Measurements from ENCODE around the gene DOK6. TPM values are rescaled to one million over a fixed set of nuclear protein-coding genes. Genes with fewer than 3 reads are reported as not detected.

The DOK6 gene
- total RNA-seq, 2 experiments from 2014 or later, result not detected

GRCh38 chr18:69691008-69691760 is 290.5 kb downstream of the DOK6 start:
- POLR2A ChIA-PET, result no interaction called here
- TF ChIP-seq CTCF (conservative IDR thresholded peaks at IDR 0.05; ENCODE audit: low read length), result no peak
- no peak for TF ChIP-seq EZH2phosphoT487 (IDR thresholded peaks at IDR 0.05; ENCODE audit: borderline replicate concordance, low read depth, low read length)
- no peaks in the 10 kb centered on the region for H4K20me1 ChIP-seq (ENCODE audit: insufficient read depth, low read length)
- H3K4me3 ChIP-seq (ENCODE audit: low read depth, low read length, poor library complexity, severe bottlenecking), result no peak overlapping the region
- BruUV-seq (replicated peaks), result no TSS peak
- no peaks in the 10 kb centered on the region for H3K9me2 ChIP-seq (ENCODE audit: insufficient read depth, low read length)
- CTCF ChIA-PET (ENCODE audit: unreplicated experiment), result no interaction called here
- H3K9me3 ChIP-seq (ENCODE audit: low read length), result no peaks in the 10 kb centered on the region
- H3K36me3 ChIP-seq (ENCODE audit: insufficient read depth, low read length), result no peaks in the 10 kb centered on the region
- DNase-seq (ENCODE audit: low spot score), result no peak
- H3K79me2 ChIP-seq (ENCODE audit: insufficient read depth, low read depth, low read length), result no peaks in the 10 kb centered on the region
- no peak overlapping the region for H2AFZ ChIP-seq (ENCODE audit: low read length)
- H3K4me1 ChIP-seq (ENCODE audit: insufficient read depth, low read length, poor library complexity, severe bottlenecking), result no peaks in the 10 kb centered on the region
- H3K4me2 ChIP-seq (ENCODE audit: low read length), result no peak overlapping the region
- H3K27ac ChIP-seq (ENCODE audit: low read depth, low read length, poor library complexity, severe bottlenecking), result no peak overlapping the region
- intact Hi-C loops (cut with micrococcal nuclease; ENCODE audit: unreplicated experiment), result no loop called here

GRCh38 chr18:69697069-69697468 is 296.4 kb downstream of the DOK6 start:
- CTCF ChIA-PET (ENCODE audit: unreplicated experiment), result no interaction called here
- H3K4me1 ChIP-seq (ENCODE audit: insufficient read depth, low read length, poor library complexity, severe bottlenecking), result no peaks in the 10 kb centered on the region
- no peak for TF ChIP-seq CTCF (conservative IDR thresholded peaks at IDR 0.05; ENCODE audit: low read length)
- no peak for TF ChIP-seq EZH2phosphoT487 (IDR thresholded peaks at IDR 0.05; ENCODE audit: borderline replicate concordance, low read depth, low read length)

GRCh38 chr18:69697689-69698088 is 297.0 kb downstream of the DOK6 start:
- H4K20me1 ChIP-seq (ENCODE audit: insufficient read depth, low read length), result no peaks in the 10 kb centered on the region
- H3K4me3 ChIP-seq (ENCODE audit: low read depth, low read length, poor library complexity, severe bottlenecking), result no peak overlapping the region
- H3K9me3 ChIP-seq (ENCODE audit: low read length), result no peaks in the 10 kb centered on the region
- intact Hi-C loops (cut with micrococcal nuclease; ENCODE audit: unreplicated experiment), result no loop called here
- H3K9me2 ChIP-seq (ENCODE audit: insufficient read depth, low read length), result no peaks in the 10 kb centered on the region
- no peak for DNase-seq (ENCODE audit: low spot score)
- no TSS peak for BruUV-seq (replicated peaks)
- ChIA-PET CTCF (ENCODE audit: unreplicated experiment) (no interaction called here), POLR2A (no interaction called here)
- H3K27ac ChIP-seq (ENCODE audit: low read depth, low read length, poor library complexity, severe bottlenecking), result no peak overlapping the region
- no peaks in the 10 kb centered on the region for H3K4me1 ChIP-seq (ENCODE audit: insufficient read depth, low read length, poor library complexity, severe bottlenecking)
- H3K79me2 ChIP-seq (ENCODE audit: insufficient read depth, low read depth, low read length), result no peaks in the 10 kb centered on the region
- H3K4me2 ChIP-seq (ENCODE audit: low read length), result no peak overlapping the region
- H2AFZ ChIP-seq (ENCODE audit: low read length), result no peak overlapping the region
- no peaks in the 10 kb centered on the region for H3K36me3 ChIP-seq (ENCODE audit: insufficient read depth, low read length)
- TF ChIP-seq CTCF (conservative IDR thresholded peaks at IDR 0.05; ENCODE audit: low read length) (no peak), EZH2phosphoT487 (IDR thresholded peaks at IDR 0.05; ENCODE audit: borderline replicate concordance, low read depth, low read length) (no peak)

More at GRCh38 chr18:69697069-69697468, 296.4 kb downstream of the DOK6 start:
- no peaks in the 10 kb centered on the region for H3K79me2 ChIP-seq (ENCODE audit: insufficient read depth, low read depth, low read length)
- H4K20me1 ChIP-seq (ENCODE audit: insufficient read depth, low read length), result no peaks in the 10 kb centered on the region
- intact Hi-C loops (cut with micrococcal nuclease; ENCODE audit: unreplicated experiment), result no loop called here
- no peak for DNase-seq (ENCODE audit: low spot score)
- H3K36me3 ChIP-seq (ENCODE audit: insufficient read depth, low read length), result no peaks in the 10 kb centered on the region
- H3K4me3 ChIP-seq (ENCODE audit: low read depth, low read length, poor library complexity, severe bottlenecking), result no peak overlapping the region
- BruUV-seq (replicated peaks), result no TSS peak
- no peaks in the 10 kb centered on the region for H3K9me3 ChIP-seq (ENCODE audit: low read length)
- POLR2A ChIA-PET, result interaction anchor here (0.6 kb wide), 1 partner anchor 104 kb away, joined by 3 read pairs; no protein-coding TSS in a partner anchor
- no peak overlapping the region for H3K27ac ChIP-seq (ENCODE audit: low read depth, low read length, poor library complexity, severe bottlenecking)
- no peaks in the 10 kb centered on the region for H3K9me2 ChIP-seq (ENCODE audit: insufficient read depth, low read length)
- no peak overlapping the region for H3K4me2 ChIP-seq (ENCODE audit: low read length)
- H2AFZ ChIP-seq (ENCODE audit: low read length), result no peak overlapping the region
